Neural cell (in vitro differentiated cells): ENCODE measurements around the gene EMC8. TPM values are rescaled to one million over a fixed set of nuclear protein-coding genes. Genes with fewer than 3 reads are reported as not detected.

ENCODE experiments used
- H2AFZ ChIP-seq: fragments of 200-600, 300-800 bp; sonication (generic), shearing (Covaris generic); 2 replicates; pipeline ENCODE4 v1.6.0; 2014; ENCODE audit warnings: low read depth, mild to moderate bottlenecking, antibody characterized with exemption, low read length, moderate library complexity
- H3F3A ChIP-seq: fragments of 200-600 bp; shearing (Covaris generic); 2 replicates; pipeline ENCODE4 v1.6.1; 2016; ENCODE audit warnings: mild to moderate bottlenecking, moderate library complexity, mixed read lengths, antibody characterized with exemption, low read length; ENCODE audit not compliant: insufficient read depth, poor library complexity, severe bottlenecking
- H3K27ac ChIP-seq: fragments of 200-600, 300-800 bp; sonication (generic), shearing (Covaris generic); 2 replicates; pipeline ENCODE4 v1.5.1; 2014; ENCODE audit warnings: mild to moderate bottlenecking, low read length, moderate library complexity
- H3K27me3 ChIP-seq: fragments of 300-800, 200-600 bp; sonication (generic), shearing (Covaris generic); 2 replicates; pipeline ENCODE4 v1.6.0; 2014; ENCODE audit warnings: mild to moderate bottlenecking, low read depth, low read length, moderate library complexity; ENCODE audit not compliant: insufficient read depth
- H3K36me3 ChIP-seq: fragments of 300-800, 200-600 bp; sonication (generic), shearing (Covaris generic); 2 replicates; pipeline ENCODE4 v1.5.1; 2014; ENCODE audit warnings: mild to moderate bottlenecking, antibody characterized with exemption, low read length, moderate library complexity; ENCODE audit not compliant: insufficient read depth
- H3K4me2 ChIP-seq: fragments of 300-800, 200-600 bp; sonication (generic), shearing (Covaris generic); 2 replicates; pipeline ENCODE4 v1.6.0; 2014; ENCODE audit warnings: mild to moderate bottlenecking, low read length
- H3K4me3 ChIP-seq: fragments of 300-800, 200-600 bp; sonication (generic), shearing (Covaris generic); 2 replicates; pipeline ENCODE4 v1.5.1; 2014; ENCODE audit warnings: mild to moderate bottlenecking, low read length, moderate library complexity
- H3K79me2 ChIP-seq: fragments of 200-600 bp; shearing (Covaris generic); replicated peaks from 2 replicates; pipeline ENCODE4 v1.6.0; 2014; ENCODE audit warnings: mild to moderate bottlenecking, low read length, moderate library complexity; ENCODE audit not compliant: insufficient read depth
- H3K9ac ChIP-seq: fragments of 300-800, 200-600 bp; sonication (generic), shearing (Covaris generic); 2 replicates; pipeline ENCODE4 v1.6.1; 2016; ENCODE audit warnings: mild to moderate bottlenecking, low read length, mixed read lengths
- H3K9me2 ChIP-seq: fragments of 200-600 bp; shearing (Covaris generic); 2 replicates; pipeline ENCODE4 v1.6.1; 2016; ENCODE audit warnings: mild to moderate bottlenecking, low read length, mixed read lengths; ENCODE audit not compliant: insufficient read depth
- H3K9me3 ChIP-seq: fragments of 200-600, 300-800 bp; sonication (generic), shearing (Covaris generic); 2 replicates; pipeline ENCODE4 v1.6.1; 2016; ENCODE audit warnings: mild to moderate bottlenecking, mixed run types, low read length, moderate library complexity, mixed read lengths
- H4K20me1 ChIP-seq: fragments of 200-600 bp; shearing (Covaris generic); 2 replicates; pipeline ENCODE4 v1.6.1; 2016; ENCODE audit warnings: mild to moderate bottlenecking, mixed run types; ENCODE audit not compliant: insufficient read depth
- EP300 ChIP-seq: fragments of 450-650 bp; conservative IDR thresholded peaks from 2 replicates; pipeline ENCODE4 v1.6.1; 2014; ENCODE audit warnings: antibody characterized with exemption, mild to moderate bottlenecking, moderate library complexity; ENCODE audit not compliant: poor library complexity, severe bottlenecking
- EZH2 ChIP-seq: fragments of 200-600, 300-800 bp; shearing (Covaris generic), sonication (generic); IDR thresholded peaks from 2 replicates; pipeline ENCODE4 v1.6.1; 2014; ENCODE audit warnings: antibody characterized with exemption, low read length, borderline replicate concordance, mild to moderate bottlenecking; ENCODE audit not compliant: insufficient read depth, poor library complexity, severe bottlenecking
- MXI1 ChIP-seq: fragments of 450-650 bp; conservative IDR thresholded peaks from 2 replicates; pipeline ENCODE4 v1.6.1; 2014; ENCODE audit warnings: antibody characterized with exemption, mild to moderate bottlenecking; ENCODE audit not compliant: poor library complexity, severe bottlenecking
- POLR2AphosphoS5 ChIP-seq: IDR thresholded peaks from 2 replicates; pipeline ENCODE4 v1.6.1; 2012
- RAD21 ChIP-seq: fragments of 450-650 bp; conservative IDR thresholded peaks from 2 replicates; pipeline ENCODE4 v1.6.1; 2014; ENCODE audit warnings: antibody characterized with exemption, mild to moderate bottlenecking, moderate library complexity
- SMC3 ChIP-seq: fragments of 450-650 bp; conservative IDR thresholded peaks from 2 replicates; pipeline ENCODE4 v1.6.1; 2014; ENCODE audit warnings: antibody characterized with exemption, mild to moderate bottlenecking, moderate library complexity; ENCODE audit not compliant: poor library complexity
- TAF1 ChIP-seq: IDR thresholded peaks from 2 replicates; pipeline ENCODE4 v1.6.1; 2012; ENCODE audit warnings: low read depth
- polyA plus RNA-seq: library from polyadenylated mRNA; depleted of rRNA; stranded (reverse); fragments of >200 nt; gene quantifications from 2 replicates; pipeline ENCODE4 v1.2.3, GENCODE V29; 2014
- TF ChIP-seq, protein P1 (sequence below): IDR thresholded peaks from 2 replicates; pipeline ENCODE4 v1.6.1; 2012; ENCODE audit warnings: borderline replicate concordance
- TF ChIP-seq, protein P2 (sequence below): fragments of 450-650 bp; IDR thresholded peaks from 2 replicates; pipeline ENCODE4 v1.5.1; 2014; ENCODE audit warnings: antibody characterized with exemption, mild to moderate bottlenecking, moderate library complexity; ENCODE audit not compliant: poor library complexity, severe bottlenecking

The EMC8 gene
- polyA plus RNA-seq, 1 donor from 2014 or later, result 38.9 TPM

- Histone ChIP-seq H3K79me2 (peaks cover 11% of the 10 kb centered on the region), H4K20me1 (no peaks in the 10 kb centered on the region), H3K9ac (no peak overlapping the region), H3K27ac (no peak overlapping the region), H3K9me3 (no peaks in the 10 kb centered on the region), H3K9me2 (no peaks in the 10 kb centered on the region), H3K4me2 (no peak overlapping the region), H2AFZ (no peak overlapping the region), H3K4me3 (no peak overlapping the region), H3K27me3 (no peaks in the 10 kb centered on the region), H3F3A (no peaks in the 10 kb centered on the region), H3K36me3 (no peaks in the 10 kb centered on the region)
- TF ChIP-seq EZH2 (no peak), POLR2AphosphoS5 (no peak)
Measured at GRCh38 chr16:85789773-85790172, 9.6 kb downstream of the EMC8 start.

DNA sequence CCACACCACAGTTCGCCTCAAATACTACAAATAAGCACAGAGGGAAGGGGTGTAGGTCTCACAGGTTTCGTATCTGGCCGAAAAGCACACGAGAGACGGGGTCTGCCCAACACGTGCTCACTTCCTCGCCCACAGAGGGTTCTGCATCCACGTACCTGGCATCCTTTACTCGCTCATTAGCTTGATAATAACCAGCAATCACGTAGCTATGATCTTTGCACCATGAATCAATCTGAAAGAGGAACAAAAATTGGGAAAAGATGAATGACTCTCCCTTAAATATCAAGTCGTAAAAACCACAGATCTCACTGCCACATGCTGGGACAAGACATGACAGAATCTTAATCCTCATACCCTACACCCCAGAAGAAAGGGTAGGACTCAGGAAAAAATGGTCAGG lies 10.5 kb downstream of the EMC8 start:
- no peaks in the 10 kb centered on the region for H3K9me3 ChIP-seq
- H3K4me3 ChIP-seq, result no peak overlapping the region
- H3K4me2 ChIP-seq, result no peak overlapping the region
- TF ChIP-seq SMC3, result no peak
- TF ChIP-seq MXI1, result no peak
- TF ChIP-seq, protein P1, sequence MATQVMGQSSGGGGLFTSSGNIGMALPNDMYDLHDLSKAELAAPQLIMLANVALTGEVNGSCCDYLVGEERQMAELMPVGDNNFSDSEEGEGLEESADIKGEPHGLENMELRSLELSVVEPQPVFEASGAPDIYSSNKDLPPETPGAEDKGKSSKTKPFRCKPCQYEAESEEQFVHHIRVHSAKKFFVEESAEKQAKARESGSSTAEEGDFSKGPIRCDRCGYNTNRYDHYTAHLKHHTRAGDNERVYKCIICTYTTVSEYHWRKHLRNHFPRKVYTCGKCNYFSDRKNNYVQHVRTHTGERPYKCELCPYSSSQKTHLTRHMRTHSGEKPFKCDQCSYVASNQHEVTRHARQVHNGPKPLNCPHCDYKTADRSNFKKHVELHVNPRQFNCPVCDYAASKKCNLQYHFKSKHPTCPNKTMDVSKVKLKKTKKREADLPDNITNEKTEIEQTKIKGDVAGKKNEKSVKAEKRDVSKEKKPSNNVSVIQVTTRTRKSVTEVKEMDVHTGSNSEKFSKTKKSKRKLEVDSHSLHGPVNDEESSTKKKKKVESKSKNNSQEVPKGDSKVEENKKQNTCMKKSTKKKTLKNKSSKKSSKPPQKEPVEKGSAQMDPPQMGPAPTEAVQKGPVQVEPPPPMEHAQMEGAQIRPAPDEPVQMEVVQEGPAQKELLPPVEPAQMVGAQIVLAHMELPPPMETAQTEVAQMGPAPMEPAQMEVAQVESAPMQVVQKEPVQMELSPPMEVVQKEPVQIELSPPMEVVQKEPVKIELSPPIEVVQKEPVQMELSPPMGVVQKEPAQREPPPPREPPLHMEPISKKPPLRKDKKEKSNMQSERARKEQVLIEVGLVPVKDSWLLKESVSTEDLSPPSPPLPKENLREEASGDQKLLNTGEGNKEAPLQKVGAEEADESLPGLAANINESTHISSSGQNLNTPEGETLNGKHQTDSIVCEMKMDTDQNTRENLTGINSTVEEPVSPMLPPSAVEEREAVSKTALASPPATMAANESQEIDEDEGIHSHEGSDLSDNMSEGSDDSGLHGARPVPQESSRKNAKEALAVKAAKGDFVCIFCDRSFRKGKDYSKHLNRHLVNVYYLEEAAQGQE, result no peak
- no peak for TF ChIP-seq TAF1
- no peak for TF ChIP-seq EZH2
- TF ChIP-seq POLR2AphosphoS5, result no peak
- no peak for TF ChIP-seq RAD21
- no peak for TF ChIP-seq EP300
- TF ChIP-seq, protein P2, sequence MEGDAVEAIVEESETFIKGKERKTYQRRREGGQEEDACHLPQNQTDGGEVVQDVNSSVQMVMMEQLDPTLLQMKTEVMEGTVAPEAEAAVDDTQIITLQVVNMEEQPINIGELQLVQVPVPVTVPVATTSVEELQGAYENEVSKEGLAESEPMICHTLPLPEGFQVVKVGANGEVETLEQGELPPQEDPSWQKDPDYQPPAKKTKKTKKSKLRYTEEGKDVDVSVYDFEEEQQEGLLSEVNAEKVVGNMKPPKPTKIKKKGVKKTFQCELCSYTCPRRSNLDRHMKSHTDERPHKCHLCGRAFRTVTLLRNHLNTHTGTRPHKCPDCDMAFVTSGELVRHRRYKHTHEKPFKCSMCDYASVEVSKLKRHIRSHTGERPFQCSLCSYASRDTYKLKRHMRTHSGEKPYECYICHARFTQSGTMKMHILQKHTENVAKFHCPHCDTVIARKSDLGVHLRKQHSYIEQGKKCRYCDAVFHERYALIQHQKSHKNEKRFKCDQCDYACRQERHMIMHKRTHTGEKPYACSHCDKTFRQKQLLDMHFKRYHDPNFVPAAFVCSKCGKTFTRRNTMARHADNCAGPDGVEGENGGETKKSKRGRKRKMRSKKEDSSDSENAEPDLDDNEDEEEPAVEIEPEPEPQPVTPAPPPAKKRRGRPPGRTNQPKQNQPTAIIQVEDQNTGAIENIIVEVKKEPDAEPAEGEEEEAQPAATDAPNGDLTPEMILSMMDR, result no peak
- no peak overlapping the region for H3K27ac ChIP-seq
- no peak overlapping the region for H3K9ac ChIP-seq
- H3K79me2 ChIP-seq, result peaks cover 11% of the 10 kb centered on the region
- H3K9me2 ChIP-seq, result no peaks in the 10 kb centered on the region
- H3K36me3 ChIP-seq, result no peaks in the 10 kb centered on the region
- no peaks in the 10 kb centered on the region for H4K20me1 ChIP-seq
- no peak overlapping the region for H2AFZ ChIP-seq
- H3F3A ChIP-seq, result no peaks in the 10 kb centered on the region
- H3K27me3 ChIP-seq, result no peaks in the 10 kb centered on the region

DNA sequence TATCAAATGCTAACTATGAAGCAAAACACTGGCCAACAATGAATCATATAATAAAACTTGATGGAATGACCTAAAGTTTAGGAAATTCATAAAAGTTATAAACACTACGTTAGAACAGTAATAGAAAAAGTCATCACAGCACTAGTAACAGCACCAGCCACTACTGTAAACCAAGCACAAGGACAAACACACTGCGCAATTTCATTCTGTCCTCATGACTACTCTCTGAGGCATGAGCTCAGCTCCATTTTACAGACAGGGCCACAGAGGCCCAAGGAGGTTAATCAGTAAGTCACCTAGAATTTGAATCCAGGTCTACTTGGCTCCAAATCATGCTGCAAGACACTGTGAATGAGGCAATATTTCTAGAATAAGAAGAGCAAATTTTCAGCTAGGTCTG lies 13.4 kb downstream of the EMC8 start:
- no peaks in the 10 kb centered on the region for H3K27me3 ChIP-seq
- H3K27ac ChIP-seq, result no peak overlapping the region
- no peaks in the 10 kb centered on the region for H3K36me3 ChIP-seq
- no peak overlapping the region for H3K9ac ChIP-seq
- H3K9me2 ChIP-seq, result no peaks in the 10 kb centered on the region
- H4K20me1 ChIP-seq, result no peaks in the 10 kb centered on the region
- no peaks in the 10 kb centered on the region for H3K9me3 ChIP-seq
- TF ChIP-seq POLR2AphosphoS5, result no peak
- TF ChIP-seq MXI1, result no peak
- TF ChIP-seq EP300, result no peak
- TF ChIP-seq, protein P1, result no peak
- no peak for TF ChIP-seq EZH2
- no peak for TF ChIP-seq TAF1
- no peak for TF ChIP-seq RAD21
- TF ChIP-seq SMC3, result no peak
- TF ChIP-seq, protein P2, result no peak
- no peaks in the 10 kb centered on the region for H3F3A ChIP-seq
- H3K79me2 ChIP-seq, result peaks cover 6% of the 10 kb centered on the region
- no peak overlapping the region for H3K4me2 ChIP-seq
- no peak overlapping the region for H2AFZ ChIP-seq
- no peak overlapping the region for H3K4me3 ChIP-seq
